WI38 (cell line): ENCODE results near the gene EPHB2.

Experiments used
- H3K4me3 ChIP-seq: 2 replicates; pipeline ENCODE4 v1.5.1; 2011; ENCODE audit warnings: low read depth, mild to moderate bottlenecking, control low read depth, low read length
- TF ChIP-seq, protein P1 (sequence below): IDR thresholded peaks from 2 replicates; pipeline ENCODE4 v1.5.1; 2012; ENCODE audit warnings: low read depth, mild to moderate bottlenecking, control low read depth, low read length

Gene EPHB2

DNA sequence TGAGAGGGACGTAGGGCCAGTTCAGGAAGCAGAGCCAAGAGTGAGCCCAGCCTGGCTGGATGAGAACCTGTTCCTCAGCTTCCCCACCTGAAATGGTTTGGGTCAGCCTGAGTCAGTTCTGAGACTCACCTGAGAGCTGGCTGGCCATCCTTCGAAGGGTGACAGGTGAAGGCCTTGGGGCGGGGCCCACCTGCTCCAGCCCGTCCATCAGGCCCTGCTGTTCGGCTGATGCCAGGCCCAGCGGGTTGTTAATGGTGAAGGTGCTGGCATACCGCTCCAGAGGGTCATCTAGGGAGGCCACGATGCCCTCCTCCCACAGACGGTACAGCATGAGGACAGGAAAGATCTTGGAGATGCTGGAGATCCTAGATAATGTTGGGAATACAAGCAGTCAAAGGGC is 247.9 kb downstream of the EPHB2 start:
- H3K4me3 ChIP-seq = no peak overlapping the region
- TF ChIP-seq, protein P1, sequence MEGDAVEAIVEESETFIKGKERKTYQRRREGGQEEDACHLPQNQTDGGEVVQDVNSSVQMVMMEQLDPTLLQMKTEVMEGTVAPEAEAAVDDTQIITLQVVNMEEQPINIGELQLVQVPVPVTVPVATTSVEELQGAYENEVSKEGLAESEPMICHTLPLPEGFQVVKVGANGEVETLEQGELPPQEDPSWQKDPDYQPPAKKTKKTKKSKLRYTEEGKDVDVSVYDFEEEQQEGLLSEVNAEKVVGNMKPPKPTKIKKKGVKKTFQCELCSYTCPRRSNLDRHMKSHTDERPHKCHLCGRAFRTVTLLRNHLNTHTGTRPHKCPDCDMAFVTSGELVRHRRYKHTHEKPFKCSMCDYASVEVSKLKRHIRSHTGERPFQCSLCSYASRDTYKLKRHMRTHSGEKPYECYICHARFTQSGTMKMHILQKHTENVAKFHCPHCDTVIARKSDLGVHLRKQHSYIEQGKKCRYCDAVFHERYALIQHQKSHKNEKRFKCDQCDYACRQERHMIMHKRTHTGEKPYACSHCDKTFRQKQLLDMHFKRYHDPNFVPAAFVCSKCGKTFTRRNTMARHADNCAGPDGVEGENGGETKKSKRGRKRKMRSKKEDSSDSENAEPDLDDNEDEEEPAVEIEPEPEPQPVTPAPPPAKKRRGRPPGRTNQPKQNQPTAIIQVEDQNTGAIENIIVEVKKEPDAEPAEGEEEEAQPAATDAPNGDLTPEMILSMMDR = no peak

DNA sequence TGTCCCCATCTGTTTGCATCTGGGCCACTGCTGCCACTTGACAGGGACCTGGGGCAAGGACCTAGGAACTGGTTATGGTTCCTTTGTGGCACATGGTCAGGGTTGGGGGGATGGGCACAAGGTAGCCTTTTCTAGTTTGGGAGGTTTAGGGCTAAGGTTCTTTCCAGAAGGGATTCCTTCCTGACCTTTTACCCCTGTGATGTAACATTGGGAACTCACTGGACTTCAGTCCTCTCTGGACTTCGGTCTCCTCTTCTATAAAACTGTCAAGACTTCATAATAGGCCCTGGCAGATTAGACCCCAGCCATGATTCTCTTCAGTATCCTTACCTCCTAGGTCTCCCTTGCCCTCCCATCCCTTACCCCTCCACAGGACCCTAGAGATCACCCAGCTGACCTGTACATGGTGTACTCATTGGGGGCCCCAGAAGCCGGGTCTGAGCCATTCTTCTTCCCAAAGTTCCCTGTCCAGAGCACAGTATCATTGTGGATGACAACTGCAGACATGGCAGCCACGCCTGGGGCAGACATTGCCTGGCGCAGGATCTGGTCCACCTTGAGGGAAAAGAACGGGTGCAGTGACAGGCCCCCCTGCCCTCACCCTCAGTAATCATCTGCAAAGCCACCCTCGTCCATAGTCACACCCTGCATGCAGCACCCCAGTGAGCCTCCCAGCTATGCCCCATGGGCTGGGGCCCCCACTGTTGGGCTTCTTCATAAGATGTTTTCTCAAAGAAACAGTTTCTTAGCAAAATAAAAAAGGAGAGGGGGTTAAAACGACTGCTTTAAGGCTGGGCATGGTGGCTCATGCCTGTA is 249.1 kb downstream of the EPHB2 start:
- TF ChIP-seq, protein P1 = no peak
- no peak overlapping the region for H3K4me3 ChIP-seq

DNA sequence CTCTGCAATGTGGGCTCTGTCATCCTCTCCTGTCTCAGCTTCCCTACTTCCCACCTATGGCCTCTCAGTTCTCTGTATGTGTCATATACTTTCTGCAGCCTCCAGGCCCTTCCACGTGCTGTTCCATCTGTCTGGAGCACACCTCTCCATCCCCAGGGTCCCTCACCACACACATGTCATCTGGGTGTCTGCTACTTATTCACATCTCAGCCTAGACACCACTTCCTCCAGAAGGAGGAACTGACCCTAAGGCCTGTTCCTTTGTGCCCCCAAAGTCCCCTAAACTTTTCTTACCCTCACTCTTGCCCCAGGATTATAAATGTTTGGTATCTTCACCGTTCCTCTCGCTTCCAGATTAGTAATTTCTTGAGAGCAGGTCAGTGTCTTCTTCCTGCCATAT is 251.9 kb downstream of the EPHB2 start:
- no peak overlapping the region for H3K4me3 ChIP-seq
- TF ChIP-seq, protein P1 = no peak

DNA sequence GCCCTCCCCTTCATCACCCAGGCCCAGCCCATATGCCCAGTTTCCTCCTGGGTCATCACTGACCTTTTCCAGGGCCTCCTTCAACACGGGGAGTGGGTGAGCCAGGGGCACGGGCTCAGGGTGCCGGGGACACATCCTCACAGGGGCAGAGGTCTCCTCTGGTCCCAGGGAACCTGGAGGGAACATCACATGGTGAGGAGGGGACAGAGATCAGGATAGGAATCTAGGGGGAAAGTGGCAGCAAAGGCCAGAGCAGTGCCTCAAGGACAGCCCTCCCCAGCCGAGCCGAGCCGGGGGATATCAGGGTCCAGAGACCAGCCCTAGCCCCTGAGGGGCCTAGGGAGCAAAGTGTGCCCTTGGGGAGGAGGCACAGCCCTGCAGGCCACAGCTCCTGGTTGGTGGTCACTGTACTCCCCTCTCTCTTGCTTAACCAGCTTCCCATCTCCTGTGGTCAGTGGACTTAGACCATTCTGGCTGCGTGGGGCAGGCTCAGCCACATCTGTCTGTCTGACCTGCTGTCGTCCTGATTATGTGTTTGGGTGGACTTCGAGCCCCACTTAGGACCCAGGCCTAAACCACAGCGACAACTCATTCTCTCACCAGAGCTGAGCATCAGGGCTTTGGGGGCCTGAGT is 252.5 kb downstream of the EPHB2 start:
- TF ChIP-seq, protein P1 = no peak
- H3K4me3 ChIP-seq = no peak overlapping the region

DNA sequence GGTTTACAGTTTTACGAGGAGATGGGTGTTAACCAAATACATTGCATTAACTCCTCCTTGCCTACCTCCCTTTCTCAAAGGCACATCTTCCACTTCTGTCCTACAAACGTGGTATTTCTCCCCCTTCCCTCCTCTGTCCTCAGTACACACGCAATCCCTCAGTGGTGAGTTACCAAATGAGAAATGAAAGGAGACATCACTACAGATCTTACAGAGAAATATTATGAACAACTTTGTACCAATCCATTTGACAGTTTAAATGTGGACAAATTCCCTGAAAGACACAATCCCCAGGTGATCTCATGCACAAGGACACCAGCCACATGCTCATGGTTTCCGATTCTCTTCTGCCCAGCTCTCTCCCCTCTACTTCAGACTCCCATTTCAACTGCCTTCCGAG is 255.7 kb downstream of the EPHB2 start:
- H3K4me3 ChIP-seq = no peak overlapping the region
- TF ChIP-seq, protein P1 = no peak

DNA sequence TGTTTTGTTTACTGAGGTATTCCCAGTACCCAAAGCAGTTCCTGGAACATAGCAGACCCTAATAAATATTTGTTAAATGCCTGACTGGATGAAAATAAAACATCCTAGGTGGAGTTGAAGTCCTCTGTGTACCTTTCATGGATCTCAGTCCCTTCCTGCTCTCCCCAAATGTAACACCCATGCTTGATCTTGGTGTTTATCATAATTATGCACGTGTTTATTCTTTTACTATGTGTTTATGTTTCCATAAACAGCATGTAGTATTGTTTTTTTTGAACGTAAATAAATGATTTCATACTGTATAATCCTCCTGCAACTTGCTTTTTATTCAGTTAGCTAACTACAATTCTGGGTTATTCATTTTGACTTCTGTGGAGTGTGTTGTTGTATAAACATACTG is 257.2 kb downstream of the EPHB2 start:
- no peak overlapping the region for H3K4me3 ChIP-seq
- TF ChIP-seq, protein P1 = no peak

DNA sequence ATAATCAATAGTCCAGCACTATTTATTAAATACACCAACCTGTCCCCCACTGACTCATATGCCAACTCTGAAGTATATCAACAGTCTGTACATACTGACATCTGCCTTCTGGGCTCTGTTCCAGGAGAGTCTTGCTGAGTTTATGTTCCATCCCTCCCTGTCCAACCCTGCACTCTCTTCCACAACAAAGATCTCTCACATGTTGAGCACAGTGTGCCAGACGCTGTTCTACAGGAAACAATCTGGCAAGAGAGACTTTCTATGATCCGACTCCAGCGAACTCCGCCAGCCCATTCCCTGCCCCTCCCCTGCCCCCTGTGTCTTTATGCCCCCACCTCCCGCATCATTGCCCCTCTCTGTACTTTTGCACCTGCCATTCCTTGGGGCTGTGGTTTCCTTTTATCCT is 258.7 kb downstream of the EPHB2 start:
- H3K4me3 ChIP-seq = no peak overlapping the region
- TF ChIP-seq, protein P1 = no peak
